Measurements from ENCODE around the gene ATP9A. TPM values are rescaled to one million over a fixed set of nuclear protein-coding genes. Genes with fewer than 3 reads are reported as not detected.

ATP9A gene
- total RNA-seq, 4 donors from 2014 or later, result 17.6 to 28.2 (median 19.5) TPM

DNA sequence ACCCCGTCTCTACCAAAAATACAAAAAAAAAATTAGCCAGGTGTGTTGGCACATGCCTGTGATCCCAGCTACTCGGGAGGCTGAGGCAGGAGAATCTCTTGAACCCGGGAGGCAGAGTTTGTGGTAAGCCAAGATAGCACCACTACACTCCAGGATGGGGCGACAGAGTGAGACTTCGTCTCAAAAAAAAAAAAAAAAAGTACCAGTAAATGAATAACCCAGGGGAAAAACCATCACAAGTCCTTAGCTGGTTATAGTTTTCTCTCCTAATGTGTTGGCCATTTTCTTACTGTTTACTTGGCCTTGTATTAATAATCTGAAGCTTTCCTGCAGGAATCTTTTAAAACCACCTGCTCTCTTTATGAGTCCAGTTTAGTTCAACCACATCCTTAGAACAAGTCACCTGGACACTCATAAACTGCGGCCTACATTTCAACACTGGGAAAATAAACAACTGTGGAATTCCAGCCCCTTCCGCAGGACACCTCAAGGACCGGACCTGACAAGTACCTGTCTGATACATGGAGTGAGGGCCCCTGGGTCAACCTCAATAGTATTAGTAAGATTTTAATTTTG lies 102.6 kb downstream of the ATP9A start:
- no peak for DNase-seq
- no peak overlapping the region for H3K4me3 ChIP-seq
- TF ChIP-seq CTCF (IDR thresholded peaks at IDR 0.05), result no peak
- TF ChIP-seq POLR2A (IDR thresholded peaks at IDR 0.05), result no peak
- H3K9me3 ChIP-seq, result no peaks in the 10 kb centered on the region
- whole genome bisulfite sequencing, 2 donors, result 78 to 91% methylated on average over 8 of the region's 8 CpGs
- peaks cover 0 to 36% (median 5%) of the 10 kb centered on the region in 3 donors for H3K36me3 ChIP-seq
- no peak overlapping the region for H3K27ac ChIP-seq
- intact Hi-C loops (cut with DNase I), result no loop called here
- H3K4me1 ChIP-seq, result peaks cover 4 to 51% (median 16%) of the 10 kb centered on the region in 3 donors
- H3K27me3 ChIP-seq, result no peaks in the 10 kb centered on the region

DNA sequence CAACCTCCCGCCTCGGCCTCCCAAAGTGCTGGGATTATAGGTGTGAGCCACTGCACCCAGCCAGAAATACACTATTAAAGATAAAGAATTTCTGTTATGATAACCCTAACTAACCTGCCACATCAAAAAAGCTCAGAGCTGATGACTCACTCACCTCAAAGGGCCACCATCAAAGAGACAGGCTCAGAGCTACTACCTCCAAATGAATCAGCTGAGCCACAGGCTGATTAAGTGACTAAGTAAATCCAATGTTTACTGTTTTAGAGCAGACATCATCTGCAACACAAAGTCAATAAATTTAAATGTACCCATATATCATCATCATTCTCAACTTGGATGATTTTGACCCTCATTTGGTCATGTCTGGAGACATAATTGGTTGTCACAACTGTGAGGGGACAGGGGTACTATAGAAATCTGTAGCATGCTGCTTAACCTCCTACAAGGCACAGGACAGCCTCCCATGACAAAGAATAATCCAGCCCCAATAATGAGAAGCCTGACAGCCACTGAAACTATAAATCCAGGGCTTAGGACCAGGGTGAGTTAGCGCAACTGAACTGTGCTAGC lies 106.5 kb downstream of the ATP9A start:
- no peak overlapping the region for H3K4me3 ChIP-seq
- intact Hi-C loops (cut with DNase I), result no loop called here
- peak overlapping the region; percentile 48 to 76 (median 65) for H3K27ac ChIP-seq
- TF ChIP-seq POLR2A (IDR thresholded peaks at IDR 0.05), result no peak
- TF ChIP-seq CTCF (IDR thresholded peaks at IDR 0.05), result no peak
- peaks cover 6 to 39% (median 19%) of the 10 kb centered on the region in 3 donors for H3K4me1 ChIP-seq
- DNase-seq, result no peak
- H3K9me3 ChIP-seq, result no peaks in the 10 kb centered on the region
- whole genome bisulfite sequencing, 2 donors, result 37 to 38% methylated on average over 2 to 3 of the region's 3 CpGs
- H3K36me3 ChIP-seq, result peaks cover 0 to 12% (median 0%) of the 10 kb centered on the region in 3 donors
- no peaks in the 10 kb centered on the region for H3K27me3 ChIP-seq

DNA sequence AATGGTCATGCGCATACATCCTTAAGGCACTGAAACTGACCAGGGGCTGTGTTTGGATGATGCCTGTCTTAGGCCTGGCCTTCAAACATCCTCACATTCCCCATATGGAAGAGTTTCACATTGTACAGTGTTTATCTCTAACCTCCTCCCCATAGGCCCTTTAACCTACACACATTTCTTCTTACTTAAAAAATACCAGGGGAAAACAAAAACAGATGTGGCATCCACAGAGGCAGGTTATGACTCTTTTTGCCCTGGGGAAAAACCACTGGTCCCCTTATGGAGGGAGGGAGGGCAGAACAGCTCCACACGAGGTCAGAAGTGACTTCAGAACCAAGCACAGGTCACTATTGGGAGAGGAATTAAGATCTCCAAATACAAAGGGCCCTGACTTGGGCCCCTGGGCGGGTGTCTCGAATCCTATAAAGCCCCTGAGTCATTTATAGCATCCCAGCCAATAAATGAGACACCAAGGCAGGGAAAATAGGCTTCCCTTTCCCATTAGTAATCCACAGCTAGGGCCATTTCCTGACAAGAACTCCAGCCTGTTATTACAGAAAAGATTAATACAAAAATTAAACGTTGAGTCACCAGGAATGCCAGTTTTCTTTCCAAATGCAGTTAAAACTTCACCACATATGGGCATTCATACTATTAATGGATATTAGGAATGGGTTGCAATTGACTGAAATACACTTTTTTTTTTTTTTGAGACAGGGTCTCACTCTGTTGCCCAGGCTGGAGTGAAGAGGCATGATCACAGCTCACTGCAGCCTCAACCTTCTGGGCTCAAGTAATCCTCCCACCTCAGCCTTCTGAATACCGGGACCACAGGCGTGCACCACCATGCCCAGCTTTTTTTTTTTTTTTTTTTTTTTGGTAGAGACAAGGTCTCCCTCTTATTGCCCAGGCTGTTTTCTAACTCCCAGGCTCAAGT lies 107.2 kb downstream of the ATP9A start:
- peaks cover 0 to 18% (median 0%) of the 10 kb centered on the region in 3 donors for H3K36me3 ChIP-seq
- no peak for DNase-seq
- TF ChIP-seq CTCF (IDR thresholded peaks at IDR 0.05) (no peak), POLR2A (IDR thresholded peaks at IDR 0.05) (no peak)
- no peak overlapping the region for H3K4me3 ChIP-seq
- intact Hi-C loops (cut with DNase I), result no loop called here
- H3K27me3 ChIP-seq, result no peaks in the 10 kb centered on the region
- H3K4me1 ChIP-seq, result peaks cover 6 to 32% (median 19%) of the 10 kb centered on the region in 3 donors
- peak overlapping the region; percentile 5 to 76 (median 40) for H3K27ac ChIP-seq
- no peaks in the 10 kb centered on the region for H3K9me3 ChIP-seq
- 37 to 46% methylated on average over 6 to 7 of the region's 7 CpGs for WGBS, 2 donors

GRCh38 chr20:51659491-51660050 lies 108.6 kb downstream of the ATP9A start:
- H3K27me3 ChIP-seq, result no peaks in the 10 kb centered on the region
- H3K9me3 ChIP-seq, result no peaks in the 10 kb centered on the region
- peaks cover 0 to 31% (median 0%) of the 10 kb centered on the region in 3 donors for H3K36me3 ChIP-seq
- no peak for TF ChIP-seq POLR2A (IDR thresholded peaks at IDR 0.05)
- TF ChIP-seq CTCF (IDR thresholded peaks at IDR 0.05), result no peak
- no peak overlapping the region for H3K4me3 ChIP-seq
- no peak for DNase-seq
- H3K27ac ChIP-seq, result no peak overlapping the region
- intact Hi-C loops (cut with DNase I), result no loop called here
- H3K4me1 ChIP-seq, result peaks cover 6 to 28% (median 19%) of the 10 kb centered on the region in 3 donors
- WGBS, 2 donors, result 68 to 70% methylated on average over 8 of the region's 8 CpGs
